HG03565 (cell line): ENCODE data around the gene NBEA.

Source experiments
- ATAC-seq: cut with Tn5 transposase; IDR thresholded peaks from one replicate; pipeline ENCODE4 v1.9.1; 2021; ENCODE audit warnings: mild to moderate bottlenecking, moderate library complexity; ENCODE audit not compliant: unreplicated experiment

NBEA gene

DNA sequence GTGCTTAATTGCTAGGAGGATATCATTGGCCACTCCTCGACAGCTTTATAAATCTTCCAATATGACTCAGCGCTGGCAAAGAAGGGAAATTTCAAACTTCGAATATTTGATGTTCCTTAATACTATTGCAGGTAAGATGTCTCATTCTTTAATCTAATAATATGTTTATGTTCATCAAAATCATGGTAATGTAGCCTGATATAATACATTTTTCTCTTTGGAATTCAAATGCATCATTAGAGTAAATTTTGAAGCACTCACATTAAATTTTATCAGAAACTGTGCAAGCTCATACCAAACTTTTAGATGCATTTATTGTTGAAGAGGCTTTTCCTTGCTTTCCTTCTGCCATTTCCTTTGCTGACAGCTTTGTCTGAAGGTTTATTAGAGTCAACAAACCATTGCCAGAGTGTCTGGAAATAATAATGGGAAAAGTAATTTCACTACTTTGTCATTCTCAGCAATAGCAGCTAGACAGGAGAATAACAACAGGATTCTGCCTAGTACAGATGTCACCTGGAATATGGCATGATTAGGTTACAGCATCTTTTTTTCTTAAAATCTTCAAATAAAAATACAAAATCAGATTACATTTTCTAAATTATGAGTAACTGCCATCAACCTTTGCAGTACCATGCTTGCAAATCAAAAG, 613.0 kb downstream of the NBEA start:
- no peak for ATAC-seq

DNA sequence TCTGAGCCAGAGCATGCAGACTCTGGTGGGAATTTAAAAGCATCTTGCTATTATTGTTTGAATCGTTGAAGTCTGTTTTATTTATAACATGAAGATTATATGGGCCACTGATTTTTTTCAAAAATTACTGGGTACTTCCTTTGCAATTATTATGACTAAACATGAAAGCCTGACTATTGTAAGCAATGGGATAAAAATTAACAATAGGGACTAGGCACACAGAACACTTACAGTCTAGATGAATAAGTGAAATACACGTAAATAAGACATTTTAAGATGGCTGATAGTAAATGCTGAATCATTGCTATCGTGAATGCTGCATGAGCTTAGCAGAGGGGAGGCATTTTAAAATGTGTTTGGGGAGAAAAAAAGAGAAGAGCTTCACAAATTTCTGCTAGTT, 615.4 kb downstream of the NBEA start:
- no peak for ATAC-seq

DNA sequence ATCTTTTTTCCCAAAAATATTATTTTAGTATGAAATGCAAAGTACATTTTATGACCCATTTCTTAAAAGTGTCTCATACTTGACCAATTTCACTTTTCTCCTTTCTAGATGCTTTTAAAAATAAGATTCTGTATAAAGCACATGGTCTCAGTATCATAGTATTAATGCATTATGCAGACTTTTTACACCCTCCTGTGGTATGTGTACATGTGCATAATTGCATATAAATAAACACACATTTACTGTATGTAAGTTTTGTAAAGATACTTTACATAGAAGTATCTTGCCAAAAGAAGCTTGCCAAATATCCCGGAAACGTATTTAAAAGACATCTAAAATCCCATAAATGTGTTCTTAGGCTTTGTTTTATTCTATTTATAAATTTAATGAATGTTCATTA, 619.5 kb downstream of the NBEA start:
- no peak for ATAC-seq

DNA sequence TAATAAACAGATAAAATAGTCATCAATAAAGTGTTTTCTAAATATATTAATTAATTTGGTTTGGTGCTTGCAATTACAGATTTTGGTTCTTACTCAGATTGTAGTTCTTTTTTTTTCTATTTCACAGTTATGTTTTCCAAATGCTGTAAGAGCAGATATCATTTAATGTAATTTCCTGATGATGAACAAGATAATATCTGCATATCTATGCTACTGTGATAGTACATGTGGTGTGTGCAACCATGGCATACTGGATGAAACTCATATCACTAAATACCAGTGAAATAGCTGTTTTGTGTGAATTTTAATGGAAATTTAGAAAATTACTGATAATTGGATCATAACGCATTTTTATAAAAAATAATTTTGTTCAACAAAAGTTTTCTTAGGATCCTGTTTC, 623.2 kb downstream of the NBEA start:
- ATAC-seq = no peak

DNA sequence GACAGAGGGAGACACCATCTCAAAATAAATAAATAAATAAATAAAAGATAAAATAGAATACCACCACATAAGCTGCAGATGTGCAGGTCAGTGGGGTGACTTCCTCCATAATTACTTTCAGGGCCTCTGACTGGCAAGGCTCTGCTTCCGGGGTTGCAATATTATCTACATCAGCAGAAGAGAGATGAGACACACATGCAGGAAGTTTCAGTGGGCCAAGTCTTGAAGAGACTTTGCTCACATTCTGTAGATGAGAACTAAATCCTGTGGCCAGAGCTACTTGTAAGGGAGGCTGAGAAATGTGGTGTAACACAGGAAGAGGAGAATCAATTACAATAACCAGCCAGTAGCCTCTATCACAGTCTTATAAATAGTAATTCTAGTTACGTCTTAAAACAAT, 624.3 kb downstream of the NBEA start:
- ATAC-seq = no peak

DNA sequence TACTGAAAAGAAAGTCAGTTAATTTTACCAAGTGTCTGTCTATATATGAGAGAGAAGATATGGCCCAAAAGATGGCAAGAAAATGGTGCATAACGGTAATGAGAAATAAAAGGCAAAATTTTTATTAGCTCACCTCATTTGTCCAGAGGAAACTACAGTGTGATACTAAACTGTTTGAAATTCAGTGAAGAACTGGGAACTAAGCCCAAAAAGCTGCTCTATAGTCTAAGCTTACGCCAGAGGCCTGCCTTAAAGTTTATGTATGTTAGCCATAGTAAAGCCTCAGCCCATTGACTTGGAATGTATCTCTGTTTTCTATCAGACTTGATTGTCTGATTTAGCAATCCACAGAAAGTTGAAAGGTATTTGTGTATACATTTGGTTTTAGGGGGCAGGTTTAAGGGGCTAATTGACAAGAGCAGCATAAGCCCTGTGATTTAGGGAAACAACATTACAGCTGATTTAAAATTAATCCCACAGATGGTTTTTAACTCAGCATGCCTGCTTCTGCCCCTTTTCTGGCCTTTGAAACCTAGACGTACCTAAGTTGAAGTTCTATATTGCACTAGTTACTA, 625.4 kb downstream of the NBEA start:
- ATAC-seq = no peak

DNA sequence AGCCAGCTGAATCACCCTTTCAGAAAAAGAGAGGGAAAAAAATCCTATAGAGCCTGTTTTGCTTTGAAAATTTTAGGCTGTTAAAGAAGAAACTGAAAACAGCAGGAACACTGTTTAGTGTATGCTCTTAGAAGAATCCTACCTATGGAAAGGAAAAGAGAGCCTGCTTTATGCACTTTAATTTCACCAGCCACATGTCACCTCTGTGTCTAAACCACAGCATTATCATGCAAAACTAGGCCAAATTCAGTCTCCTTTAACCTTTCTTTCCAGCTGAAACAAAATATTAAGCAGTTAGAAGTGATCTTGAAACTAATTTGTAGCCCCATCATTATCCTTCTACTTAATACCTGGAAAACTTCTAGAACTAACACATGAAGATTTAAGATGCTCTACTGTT, 631.6 kb downstream of the NBEA start:
- ATAC-seq = no peak

DNA sequence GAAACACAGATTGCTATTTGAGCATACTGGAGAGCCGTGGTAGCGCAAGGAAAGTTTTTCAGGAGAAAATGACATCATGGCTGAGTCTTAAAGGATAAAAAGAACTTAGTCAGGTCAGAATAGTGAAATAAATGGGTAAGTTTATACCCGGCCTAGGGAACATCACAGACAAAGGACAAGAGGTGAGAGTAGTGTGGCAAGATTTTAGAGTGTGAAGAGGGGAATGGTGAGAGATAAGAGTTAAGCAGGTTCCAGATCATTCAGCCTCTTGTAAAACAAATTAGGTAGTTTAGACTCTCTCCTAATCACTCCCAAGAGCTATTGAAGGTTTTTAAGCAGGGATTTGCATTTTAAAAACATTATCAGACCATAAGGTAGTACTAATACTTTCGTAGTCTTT, 650.4 kb downstream of the NBEA start:
- no peak for ATAC-seq

DNA sequence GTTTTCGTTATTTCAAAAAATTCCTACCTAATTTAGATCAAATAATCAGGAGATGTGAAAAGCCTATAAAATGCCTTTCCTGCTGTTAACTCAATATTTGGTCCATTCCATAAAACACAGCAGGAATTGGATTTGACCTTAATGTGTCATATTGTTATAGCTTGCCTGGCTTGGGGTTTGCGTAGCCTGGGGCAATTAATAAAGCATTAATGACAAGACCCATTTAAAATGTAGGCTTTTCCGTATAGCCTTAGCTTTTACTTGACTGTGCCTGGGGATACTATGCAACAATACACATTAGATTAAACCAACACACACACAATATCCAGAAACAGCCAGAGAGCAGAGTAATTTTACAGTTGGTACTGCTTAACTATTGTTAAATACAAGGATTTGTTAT, 651.6 kb downstream of the NBEA start:
- no peak for ATAC-seq

DNA sequence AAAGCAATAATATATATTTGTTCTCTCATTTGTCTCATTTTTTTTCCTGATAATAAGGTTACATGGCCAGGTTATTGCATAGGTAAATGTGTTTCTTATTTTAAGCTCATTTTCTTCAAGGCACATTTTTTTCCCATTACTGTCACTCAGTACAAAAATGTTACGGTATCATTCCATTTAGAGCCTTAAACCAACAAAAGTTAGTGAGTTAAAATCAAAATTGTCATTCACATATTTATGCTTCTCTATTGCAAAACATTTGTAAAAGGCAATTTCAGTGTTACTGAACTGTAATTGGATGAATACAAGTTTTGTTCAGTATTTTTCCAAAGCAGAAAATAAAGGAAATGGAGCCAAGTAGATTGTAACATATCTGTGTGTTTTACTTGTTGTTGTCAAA, 652.0 kb downstream of the NBEA start:
- ATAC-seq = no peak

DNA sequence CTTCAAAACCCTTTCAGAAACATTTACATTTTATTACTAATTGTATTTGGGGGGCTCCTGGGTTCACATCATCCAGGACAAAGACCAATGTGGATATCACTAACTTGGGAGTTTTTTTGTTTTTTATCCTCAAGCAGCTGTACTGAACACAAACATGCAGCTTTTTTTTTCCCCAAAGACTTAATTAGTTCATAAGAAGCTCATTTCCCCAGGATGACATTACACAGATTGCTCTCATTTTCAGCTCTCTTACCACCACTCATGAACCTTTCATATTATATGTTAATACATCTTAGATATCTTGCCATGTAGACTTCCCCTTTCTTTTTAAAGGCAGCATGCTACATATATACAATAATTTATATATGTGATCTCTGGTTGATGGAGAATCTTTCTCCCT, 653.1 kb downstream of the NBEA start:
- no peak for ATAC-seq

DNA sequence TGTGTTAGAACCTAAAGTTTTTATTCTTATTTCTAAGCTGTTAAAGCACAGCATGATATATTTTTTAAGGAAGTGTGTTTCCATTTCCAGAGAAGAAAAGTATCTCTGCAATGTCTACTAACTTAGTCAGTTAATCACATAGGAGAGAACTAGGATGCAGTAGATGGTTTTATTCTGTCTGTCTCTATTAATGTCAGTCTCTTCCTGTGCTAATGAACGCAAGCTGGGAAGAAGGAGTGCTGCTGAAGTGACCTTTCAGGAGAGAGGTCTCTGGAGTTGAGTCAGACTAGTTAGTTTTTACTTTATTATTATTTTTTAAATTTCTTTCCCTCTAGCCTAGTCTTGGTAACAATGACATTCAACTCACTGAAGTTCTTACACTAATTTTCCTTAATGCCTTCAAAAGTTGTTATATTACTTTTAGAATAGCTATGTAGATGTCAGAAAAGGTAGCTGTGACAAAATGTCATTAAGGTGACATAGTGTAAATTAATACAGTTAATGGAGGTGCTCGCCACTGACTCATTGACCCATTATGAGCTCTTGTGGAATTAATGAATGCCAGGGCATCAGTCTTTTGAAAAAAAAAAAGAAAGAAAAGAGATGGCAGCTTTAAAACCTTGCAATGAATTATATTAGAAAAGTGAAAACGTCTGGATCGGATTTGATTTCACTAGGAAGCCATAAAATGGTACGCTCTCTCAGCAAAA, 654.4 kb downstream of the NBEA start:
- ATAC-seq = no peak

DNA sequence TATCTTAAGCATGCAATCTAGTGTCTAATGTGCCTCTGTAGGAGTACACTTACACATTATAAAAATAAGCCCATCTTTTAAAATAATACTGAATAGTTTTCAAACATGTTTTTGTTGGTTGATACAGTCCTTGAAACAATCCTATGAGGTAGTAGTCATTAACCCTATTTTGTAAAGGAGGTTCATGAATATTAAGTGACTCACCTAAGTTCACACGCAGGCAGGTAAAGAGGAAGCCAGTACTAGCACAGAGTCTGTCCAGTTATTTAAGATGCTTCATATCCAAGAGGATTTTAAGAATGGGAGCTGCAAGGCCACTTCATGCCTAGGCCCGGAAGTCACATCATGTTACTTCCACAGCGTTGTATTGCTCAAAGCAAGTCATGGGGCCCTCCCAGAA, 655.4 kb downstream of the NBEA start:
- no peak for ATAC-seq

DNA sequence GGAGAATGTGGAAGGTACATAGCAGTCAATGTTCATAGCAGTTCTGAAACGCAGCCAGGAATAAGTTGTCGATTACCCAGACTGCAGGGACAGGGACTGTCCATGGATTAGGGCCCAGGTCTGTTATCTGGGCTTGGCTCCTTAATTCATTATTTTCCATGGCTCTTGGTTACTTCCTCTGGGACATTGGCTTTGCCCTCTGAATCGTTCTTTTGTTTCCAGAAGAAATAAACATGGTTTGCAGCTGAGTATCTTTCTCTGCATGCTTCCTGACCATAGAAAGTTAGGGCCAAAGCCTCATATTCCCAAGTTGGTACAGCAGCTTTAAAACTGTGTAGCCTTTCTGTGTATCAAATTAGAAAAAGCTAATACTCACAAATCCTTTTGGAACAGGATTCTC, 656.2 kb downstream of the NBEA start:
- no peak for ATAC-seq

DNA sequence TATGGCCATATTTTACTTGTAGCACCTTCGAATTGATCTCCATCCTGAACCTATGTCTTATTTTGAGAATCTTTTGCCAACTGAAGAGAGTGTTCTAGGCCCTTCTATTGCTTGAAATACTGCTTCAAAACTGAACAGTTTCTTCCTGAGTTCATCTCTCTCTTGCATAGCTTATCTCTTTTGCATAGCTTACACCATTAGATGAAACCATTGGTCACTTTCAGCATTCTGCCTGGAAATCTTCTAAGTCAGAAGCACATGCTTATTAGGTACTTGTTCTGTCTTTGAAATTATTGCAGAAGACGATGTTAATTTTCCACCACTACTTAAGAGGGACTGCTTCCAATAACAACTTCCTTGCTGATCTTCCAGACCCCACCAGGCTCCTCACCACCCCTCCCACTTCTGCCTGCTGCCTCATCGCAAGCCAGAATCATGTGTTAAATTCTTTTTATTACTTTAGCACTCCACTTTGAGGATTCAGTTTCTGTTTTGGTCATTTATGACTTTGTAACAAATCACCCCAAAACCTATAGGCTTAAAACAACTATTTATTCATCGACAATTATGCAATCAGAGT, 656.8 kb downstream of the NBEA start:
- no peak for ATAC-seq

DNA sequence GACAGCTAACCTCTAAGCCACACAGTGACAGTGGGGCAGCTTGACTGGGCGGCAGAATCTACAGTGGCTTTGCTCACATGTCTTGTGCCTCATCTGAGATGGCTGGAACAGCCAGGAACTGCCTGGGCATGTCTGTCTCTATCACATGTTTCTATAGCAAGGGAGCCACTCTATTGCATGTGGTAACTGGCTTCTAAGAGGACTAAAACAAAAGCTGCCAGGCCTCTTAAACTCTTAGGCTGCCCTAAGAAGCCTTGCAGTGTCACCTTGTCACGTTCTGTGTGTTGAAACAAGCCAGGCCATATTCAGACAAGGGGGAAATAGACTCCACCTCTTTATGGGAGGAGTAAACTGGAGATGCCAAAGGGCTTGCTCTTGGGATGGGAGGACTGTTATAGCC, 657.3 kb downstream of the NBEA start:
- no peak for ATAC-seq

DNA sequence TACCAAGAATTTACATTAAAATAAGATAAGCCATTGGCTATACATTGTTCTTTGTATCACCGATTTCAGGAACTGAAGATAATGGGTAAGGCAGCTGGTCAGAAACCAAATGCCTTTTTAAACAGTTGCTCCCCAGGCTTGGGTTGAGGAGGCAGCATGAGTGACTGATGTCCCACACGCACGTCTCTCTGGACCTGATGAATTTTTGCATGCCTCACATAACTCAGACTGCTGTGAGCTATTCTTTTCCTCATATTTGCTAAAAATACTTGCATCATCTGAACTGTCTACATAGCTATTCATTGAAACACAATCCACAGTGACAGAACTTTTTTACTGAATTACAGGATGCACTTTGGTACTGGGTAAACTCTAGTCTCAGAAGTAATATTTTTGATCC, 658.1 kb downstream of the NBEA start:
- no peak for ATAC-seq

DNA sequence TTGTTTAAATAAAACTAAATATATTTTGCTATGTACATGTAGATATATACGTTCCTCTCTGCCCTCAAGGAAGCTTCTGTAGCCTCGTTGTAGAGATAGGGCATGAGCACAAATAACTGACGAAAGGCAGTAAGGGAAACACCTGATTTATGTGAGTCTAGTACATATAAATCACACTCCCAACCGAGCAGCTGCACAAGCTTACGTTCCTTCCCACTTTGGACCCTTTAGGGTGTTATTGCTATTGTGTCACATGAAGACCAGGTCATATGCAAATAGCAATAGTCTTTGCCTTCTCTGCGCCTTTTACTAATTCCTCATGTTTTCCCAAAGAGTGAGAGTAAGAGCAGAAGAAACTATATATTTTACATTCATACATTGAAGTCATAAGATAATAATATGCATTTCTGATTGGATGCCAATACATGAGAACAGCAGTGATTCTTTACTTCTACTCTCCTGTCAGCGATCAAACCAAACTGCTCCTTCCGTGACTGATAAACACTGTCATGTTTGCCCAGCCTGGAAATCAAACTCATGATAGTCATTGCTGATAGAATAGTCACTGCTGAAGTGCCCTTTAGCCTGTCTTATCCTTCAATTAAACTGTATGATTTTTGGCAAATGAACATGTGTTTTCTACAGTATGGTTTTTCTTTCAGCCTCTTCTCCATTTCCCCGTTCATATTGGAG, 661.7 kb downstream of the NBEA start:
- ATAC-seq = no peak

DNA sequence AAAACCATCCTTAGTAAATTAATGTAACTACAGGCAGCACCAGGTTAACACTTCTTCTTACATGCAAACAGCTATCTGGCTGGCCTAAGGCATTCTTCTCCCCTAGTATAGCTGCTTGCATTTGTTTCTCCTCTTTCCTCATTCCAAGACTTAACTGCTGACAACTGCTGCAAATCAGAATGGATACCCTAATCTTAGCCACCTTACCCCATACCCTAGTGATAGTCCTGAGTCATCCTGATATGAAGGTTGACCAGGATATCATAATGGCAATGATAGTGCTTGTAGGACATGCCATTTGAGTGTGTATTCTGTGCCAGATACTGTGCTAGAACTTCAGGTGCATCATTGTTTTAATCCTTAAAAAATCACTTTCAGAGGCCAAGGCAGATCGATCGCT, 672.6 kb downstream of the NBEA start:
- ATAC-seq = no peak

DNA sequence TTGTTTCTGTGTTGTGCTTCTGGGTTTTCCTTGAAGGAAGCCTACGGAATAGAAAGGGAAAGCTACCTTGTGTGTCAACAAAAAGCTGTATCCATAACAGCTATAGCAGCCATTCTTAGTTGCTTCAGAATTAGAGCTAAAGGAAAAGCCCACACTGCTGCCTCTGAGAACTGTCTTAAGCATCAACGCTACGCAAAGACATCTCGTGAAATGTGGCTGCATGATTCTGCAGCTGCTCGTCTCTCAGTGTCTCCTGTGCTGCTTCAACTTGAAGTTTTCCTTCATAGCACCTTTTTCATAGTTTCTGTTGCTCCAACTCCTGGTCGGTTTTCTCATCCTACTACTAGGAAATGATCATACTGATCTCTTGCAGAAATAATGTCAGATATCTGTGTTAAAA, 675.4 kb downstream of the NBEA start:
- no peak for ATAC-seq

DNA sequence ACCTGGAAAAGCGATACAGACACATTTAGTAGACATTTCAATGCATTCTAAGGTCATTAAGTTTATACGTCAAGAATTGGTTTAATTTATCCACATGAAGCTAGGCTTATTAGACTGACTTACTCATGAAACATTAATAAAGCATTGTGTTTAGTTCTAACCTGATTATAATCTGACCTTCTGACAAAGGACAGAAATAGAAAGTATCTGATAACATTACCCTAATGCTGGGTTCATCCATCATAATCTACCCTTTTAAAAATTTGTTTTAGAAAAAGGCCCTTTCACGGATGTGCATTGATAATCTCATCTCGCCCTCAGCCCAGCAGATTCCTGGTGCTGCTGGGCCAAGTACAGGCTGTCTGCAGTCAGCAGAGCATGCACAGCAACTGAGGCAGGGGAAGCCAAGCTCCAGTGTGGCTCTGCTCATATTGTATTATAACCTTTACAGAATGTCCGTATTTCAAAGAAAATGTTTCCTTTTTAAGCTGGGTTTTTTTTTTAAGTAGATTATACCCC, 676.6 kb downstream of the NBEA start:
- no peak for ATAC-seq
